ENCODE data around the gene ITSN1.
"Not testable (repeated sequence)": the region's sequence is repeated elsewhere in the genome, so short reads cannot be mapped to it uniquely, and the experiment has no call there.

Gene ITSN1

DNA sequence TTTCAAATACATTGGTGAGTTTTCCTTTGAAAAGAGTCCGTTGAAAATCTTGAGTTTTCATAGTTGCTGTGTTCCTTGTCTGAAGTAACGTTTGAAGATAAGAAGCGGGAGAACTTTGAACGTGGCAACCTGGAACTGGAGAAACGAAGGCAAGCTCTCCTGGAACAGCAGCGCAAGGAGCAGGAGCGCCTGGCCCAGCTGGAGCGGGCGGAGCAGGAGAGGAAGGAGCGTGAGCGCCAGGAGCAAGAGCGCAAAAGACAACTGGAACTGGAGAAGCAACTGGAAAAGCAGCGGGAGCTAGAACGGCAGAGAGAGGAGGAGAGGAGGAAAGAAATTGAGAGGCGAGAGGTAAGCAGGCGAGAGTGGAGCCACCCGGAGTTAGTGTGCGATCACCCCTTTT is 129.7 kb downstream of the ITSN1 start:
- DNase-seq (ENCODE audit: low spot score) = no peak

DNA sequence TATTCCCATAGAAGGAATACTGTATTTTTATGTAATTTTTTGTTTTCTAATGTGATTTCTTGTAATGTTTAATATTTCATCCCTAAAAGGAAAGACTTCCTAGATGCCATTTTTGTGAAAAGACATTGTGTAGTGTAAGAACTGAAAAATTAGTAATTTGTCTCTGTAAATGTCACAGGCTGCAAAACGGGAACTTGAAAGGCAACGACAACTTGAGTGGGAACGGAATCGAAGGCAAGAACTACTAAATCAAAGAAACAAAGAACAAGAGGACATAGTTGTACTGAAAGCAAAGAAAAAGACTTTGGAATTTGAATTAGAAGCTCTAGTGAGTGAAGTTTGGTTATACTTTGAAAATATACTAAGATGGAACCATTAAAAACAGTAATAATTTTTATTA is 132.2 kb downstream of the ITSN1 start:
- DNase-seq (ENCODE audit: low spot score) = no peak

DNA sequence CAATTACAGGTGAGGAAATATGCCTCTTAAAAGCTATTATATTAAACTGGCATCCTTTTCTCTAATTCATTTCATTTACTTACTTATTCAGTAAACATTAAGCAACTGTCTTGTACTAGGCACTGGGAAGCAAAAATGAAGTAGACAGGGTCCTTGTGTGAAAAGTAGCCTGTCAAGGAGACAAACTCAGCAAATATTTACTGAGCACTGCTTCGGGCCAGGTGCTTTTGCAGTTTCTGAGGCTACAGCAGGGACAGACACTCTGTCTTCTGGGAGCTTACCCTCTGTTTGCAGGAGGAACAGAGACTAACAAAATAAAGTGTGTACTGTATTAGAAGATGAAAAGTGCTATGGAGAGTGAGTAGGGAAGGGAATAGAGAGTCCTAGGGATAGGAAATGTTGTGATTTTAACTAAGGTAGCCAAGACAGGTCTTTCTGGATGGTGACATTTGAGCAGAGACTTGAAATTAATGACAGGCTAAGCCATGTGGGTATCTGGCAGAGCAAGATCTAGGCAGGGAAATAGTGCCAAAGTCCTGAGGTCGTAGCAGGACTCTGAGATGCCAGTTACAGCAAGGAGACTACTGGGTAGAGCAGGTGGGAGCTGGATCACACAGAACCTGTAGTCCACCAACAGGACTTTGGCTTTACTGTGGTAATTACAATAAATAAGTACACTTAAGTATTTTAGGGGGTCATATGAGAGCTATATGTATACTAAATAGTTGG is 133.0 kb downstream of the ITSN1 start:
- no peak for DNase-seq (ENCODE audit: low spot score)

- no peak for DNase-seq (ENCODE audit: low spot score)
Measured at GRCh38 chr21:33780631-33781030, 138.3 kb downstream of the ITSN1 start.

DNA sequence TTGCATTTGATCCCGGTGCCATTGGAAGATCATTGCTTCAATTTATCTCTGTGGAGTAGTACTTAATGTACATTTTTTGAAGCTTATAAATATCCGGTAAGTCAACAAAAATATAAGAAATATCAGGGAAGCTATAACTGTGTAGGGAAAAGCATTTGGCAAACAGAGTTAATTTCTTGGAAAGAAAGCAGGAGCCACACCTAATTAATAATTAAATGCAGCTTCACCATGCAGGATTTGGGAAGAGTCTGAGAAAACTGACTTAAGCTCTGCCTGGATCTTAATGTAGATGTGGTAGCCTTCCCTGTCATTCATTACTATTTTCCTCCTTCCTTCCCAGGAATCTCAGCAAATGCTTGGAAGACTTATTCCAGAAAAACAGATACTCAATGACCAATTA is 138.8 kb downstream of the ITSN1 start:
- DNase-seq (ENCODE audit: low spot score) = no peak

GRCh38 chr21:33783187-33783979 is 141.1 kb downstream of the ITSN1 start:
- DNase-seq (ENCODE audit: low spot score) = no peak

DNA sequence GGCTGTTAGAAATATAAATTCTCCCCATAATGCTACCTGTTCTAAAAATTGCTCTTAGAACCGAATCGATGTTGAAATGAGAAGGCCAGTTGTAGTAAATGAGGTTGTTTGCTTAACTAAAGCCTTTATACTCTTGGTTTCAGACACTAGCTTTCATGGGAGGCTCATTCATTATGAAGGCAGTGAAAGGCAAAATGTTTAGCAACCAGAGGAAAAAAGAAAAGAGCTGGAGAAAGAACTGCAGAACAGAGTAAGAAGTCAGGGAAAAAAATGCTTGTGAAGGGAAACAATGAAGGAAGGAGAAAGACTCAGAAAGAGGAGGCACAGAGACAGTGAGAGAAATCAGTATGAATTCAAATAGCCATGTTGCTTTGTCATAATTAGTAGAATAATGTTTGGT is 145.1 kb downstream of the ITSN1 start:
- DNase-seq (ENCODE audit: low spot score) = no peak

DNA sequence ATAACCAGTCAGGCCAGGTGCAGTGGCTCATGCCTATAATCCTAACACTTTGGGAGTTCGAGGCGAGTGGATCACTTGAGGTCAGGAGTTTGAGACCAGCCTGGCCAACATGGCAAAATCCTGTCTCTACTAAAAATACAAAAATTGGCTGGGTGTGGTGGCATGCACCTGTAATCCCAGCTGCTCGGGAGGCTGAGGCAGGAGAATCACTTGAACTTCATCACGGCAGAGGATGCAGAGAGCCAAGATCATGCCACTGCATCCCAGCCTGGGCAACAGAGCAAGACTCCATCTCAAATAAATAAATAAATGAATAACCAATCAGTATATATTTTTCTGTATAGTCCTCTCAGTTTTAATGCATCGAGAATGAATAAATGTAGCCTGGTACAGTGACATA is 146.1 kb downstream of the ITSN1 start:
- not testable (repeated sequence) for DNase-seq (ENCODE audit: low spot score)

DNA sequence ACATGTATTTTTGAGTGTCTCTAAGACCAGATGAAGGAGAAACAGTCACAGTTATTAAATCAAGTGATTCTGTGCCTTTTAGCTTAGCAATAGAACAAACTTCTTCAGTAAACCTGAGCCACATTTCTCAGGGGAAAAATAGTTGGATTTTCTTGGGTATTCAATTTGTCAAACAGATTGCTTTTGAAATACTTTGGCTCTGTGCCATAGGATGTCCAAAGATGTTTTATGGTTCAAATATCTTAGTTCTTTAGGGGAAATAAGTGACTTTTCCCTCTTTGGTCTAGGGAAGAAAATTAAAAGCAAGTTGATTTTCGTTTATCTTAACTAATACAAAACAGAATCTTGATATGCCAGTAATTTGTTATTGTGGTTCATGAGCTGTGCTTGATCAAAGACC is 147.4 kb downstream of the ITSN1 start:
- DNase-seq (ENCODE audit: low spot score) = no peak

DNA sequence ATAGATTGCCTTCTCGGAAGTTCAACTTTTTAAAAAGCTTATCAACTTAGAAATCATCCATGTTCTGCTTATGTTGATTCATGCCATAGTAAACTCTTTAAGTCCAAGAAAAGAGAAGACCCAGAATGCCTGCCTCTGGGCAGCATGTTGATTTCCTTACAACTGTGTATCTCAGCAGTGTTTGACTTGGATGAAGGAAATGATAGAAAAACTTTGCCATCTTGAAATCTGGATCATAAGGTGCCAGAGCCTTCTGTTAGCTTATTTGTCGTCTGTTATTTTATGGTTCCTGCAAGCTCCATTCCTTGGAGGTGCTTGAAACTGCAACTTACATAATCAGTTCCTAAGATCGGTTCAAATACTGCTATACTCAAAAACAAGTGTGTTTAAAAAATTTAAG is 148.8 kb downstream of the ITSN1 start:
- no peak for DNase-seq (ENCODE audit: low spot score)

DNA sequence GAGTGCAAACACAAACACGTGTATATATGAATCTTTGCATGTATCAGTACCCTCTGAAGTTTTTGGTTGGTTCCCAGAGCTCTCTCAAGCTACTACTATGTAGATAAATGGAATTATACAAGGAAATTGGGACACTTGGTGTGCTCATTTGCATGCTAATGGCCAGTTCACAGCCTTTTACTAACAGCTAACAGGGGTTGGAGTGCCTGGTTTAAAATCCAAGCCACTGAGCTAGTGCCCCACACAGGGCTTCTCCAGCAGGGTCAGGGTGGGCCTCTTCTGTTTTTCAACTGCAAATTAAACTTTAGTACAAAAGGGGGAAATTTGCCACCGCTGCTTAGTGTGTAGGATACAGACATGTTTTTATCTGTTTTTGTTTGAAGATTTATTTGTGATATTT is 152.3 kb downstream of the ITSN1 start:
- DNase-seq (ENCODE audit: low spot score) = no peak

- DNase-seq (ENCODE audit: low spot score) = no peak
Measured at GRCh38 chr21:33797565-33797964, 155.3 kb downstream of the ITSN1 start.

GRCh38 chr21:33799378-33800090 is 157.2 kb downstream of the ITSN1 start:
- no peak for DNase-seq (ENCODE audit: low spot score)

DNA sequence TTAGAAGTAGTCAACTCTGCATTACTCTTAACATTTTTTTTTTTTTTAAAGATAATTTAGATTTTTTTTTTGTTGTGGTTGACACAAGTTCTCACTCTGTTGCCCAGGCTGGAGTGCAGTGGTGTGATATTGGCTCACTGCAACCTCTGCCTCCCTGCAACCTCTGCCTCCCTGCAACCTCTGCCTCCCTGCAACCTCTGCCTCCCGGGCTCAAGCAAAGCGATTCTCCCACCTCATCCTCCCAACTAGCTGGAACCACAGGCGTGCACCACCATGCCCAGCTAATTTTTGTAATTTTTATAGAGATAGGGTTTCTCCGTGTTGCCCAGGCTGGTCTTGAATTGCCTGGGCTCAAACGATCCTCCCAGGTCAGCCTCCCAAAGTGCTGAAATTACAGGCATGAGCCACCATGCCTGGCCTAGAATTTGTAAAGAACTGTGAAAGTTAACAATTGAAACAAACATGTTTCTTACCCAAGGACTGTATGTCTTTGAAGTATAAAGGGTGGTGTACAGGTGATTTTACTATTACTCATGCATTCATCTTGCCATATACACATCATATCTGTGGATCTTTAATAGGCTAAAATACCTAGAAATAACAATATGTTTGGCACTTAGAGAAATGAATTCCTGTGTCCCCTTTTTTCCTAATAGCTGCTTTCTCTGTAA is 158.6 kb downstream of the ITSN1 start:
- DNase-seq (ENCODE audit: low spot score) = no peak

DNA sequence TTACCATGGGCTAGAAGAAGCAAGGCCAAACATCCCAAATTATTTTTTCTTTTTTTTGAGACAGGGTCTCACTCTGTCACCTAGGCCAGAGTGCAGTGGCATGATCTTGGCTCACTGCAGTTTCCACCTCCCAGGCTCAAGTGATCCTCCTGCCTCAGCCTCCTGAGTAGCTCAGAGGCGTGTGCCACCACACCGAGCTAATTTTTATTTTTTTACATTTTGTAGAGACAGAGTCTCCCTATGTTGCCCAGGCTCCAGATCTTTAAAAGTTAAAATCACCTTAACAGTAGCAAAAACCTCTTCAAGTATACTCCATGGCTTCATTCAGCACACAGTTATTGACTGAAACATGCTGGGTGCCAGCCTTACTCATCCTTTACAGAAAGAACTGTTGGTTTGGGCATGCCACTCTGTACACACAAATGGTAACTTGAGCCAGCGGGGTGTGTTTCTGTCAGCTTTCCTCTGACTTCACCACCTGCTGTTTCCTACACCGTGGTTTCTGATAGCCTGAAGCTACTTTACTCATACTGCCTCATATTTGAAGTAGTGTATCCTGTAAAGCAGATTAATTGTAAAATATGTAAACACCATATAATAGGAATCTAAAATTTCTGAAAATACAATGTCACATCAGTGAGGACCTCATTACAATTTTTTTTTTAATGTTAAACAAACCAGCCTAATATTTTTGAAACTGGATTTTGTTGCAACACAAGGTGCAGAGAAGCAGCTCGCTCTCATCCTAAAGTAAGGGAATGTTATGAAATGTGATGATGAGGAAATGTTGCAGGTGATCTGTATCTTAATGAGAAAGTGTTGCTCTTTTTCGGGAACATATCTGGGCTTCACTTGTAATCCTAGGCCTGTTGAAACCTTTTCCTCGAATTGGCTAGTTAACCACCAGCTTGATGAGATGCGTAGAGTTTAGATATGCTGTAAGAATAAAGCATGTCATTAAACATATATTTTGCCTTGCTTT is 159.4 kb downstream of the ITSN1 start:
- DNase-seq (ENCODE audit: low spot score) = no peak

- no peak for DNase-seq (ENCODE audit: low spot score)
Measured at GRCh38 chr21:33802481-33802880, 160.2 kb downstream of the ITSN1 start.

- DNase-seq (ENCODE audit: low spot score) = no peak
Measured at GRCh38 chr21:33808715-33809367, 166.5 kb downstream of the ITSN1 start.

GRCh38 chr21:33810766-33811165 is 168.5 kb downstream of the ITSN1 start:
- DNase-seq (ENCODE audit: low spot score) = no peak

GRCh38 chr21:33811167-33812010 is 169.1 kb downstream of the ITSN1 start:
- no peak for DNase-seq (ENCODE audit: low spot score)

Data from left forelimb (tissue), 1 donor.